Measurements from ENCODE around the gene ZIM2. TPM values are rescaled to one million over a fixed set of nuclear protein-coding genes. Genes with fewer than 3 reads are reported as not detected.
"Not testable (repeated sequence)": the region's sequence is repeated elsewhere in the genome, so short reads cannot be mapped to it uniquely, and the experiment has no call there.

Gene ZIM2
- total RNA-seq, 1 donor from 2014 or later: not detected

DNA sequence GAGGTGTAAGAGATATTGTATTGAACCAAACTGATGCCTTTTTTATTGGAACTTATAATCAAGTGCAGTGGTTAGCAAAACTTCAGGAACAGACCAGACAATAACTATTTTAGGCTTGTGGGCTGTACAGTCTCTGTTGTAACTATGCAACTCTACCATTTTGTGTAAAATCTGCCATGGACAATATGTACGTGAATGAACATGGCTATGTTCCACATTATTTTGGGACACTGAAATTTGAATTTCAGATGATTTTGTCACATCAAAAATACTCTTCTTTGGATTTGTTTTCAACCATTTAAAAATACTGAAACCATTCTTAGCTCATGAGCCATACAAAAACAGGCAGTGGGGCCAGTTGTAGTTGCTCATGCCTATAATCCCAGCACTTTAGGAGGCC is 27.9 kb upstream of the ZIM2 start:
- no peak for DNase-seq (ENCODE audit: low spot score)
- TF ChIP-seq, protein P1, sequence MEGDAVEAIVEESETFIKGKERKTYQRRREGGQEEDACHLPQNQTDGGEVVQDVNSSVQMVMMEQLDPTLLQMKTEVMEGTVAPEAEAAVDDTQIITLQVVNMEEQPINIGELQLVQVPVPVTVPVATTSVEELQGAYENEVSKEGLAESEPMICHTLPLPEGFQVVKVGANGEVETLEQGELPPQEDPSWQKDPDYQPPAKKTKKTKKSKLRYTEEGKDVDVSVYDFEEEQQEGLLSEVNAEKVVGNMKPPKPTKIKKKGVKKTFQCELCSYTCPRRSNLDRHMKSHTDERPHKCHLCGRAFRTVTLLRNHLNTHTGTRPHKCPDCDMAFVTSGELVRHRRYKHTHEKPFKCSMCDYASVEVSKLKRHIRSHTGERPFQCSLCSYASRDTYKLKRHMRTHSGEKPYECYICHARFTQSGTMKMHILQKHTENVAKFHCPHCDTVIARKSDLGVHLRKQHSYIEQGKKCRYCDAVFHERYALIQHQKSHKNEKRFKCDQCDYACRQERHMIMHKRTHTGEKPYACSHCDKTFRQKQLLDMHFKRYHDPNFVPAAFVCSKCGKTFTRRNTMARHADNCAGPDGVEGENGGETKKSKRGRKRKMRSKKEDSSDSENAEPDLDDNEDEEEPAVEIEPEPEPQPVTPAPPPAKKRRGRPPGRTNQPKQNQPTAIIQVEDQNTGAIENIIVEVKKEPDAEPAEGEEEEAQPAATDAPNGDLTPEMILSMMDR (IDR thresholded peaks at IDR 0.05; ENCODE audit: unreplicated experiment): no peak
- H3K9me3 Mint-ChIP-seq (ENCODE audit: unreplicated experiment): peaks cover 62% of the 10 kb centered on the region
- no peak overlapping the region for H3K4me3 Mint-ChIP-seq (ENCODE audit: unreplicated experiment)
- H3K36me3 Mint-ChIP-seq (ENCODE audit: low read depth, unreplicated experiment): peaks cover 16% of the 10 kb centered on the region
- no peaks in the 10 kb centered on the region for H3K4me1 Mint-ChIP-seq (ENCODE audit: unreplicated experiment)
- H3K27ac Mint-ChIP-seq (ENCODE audit: unreplicated experiment): no peak overlapping the region
- H3K27me3 Mint-ChIP-seq (ENCODE audit: unreplicated experiment): peaks cover 10% of the 10 kb centered on the region

DNA sequence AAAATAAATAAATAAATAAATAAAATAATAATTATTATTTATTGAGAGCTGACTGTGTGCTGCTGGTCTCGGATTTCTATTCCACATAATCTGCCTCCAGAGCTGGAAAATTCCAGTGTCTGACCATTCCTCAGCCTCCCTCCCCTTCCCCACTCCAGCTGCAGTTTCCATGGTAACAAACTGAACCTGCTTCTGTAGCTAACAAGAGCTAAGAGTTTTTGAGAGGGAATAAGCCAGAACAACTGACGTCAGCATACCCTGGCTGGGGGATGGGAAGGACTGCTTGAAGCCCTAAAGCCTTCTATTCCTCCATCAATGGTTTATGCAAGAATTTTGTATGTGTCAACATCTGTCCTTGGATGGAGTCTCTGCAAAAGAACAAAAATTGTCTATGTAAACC is 26.0 kb upstream of the ZIM2 start:
- H3K27ac Mint-ChIP-seq (ENCODE audit: unreplicated experiment): no peak overlapping the region
- no peak overlapping the region for H3K4me3 Mint-ChIP-seq (ENCODE audit: unreplicated experiment)
- peaks cover 12% of the 10 kb centered on the region for H3K36me3 Mint-ChIP-seq (ENCODE audit: low read depth, unreplicated experiment)
- TF ChIP-seq, protein P1 (IDR thresholded peaks at IDR 0.05; ENCODE audit: unreplicated experiment): no peak
- H3K27me3 Mint-ChIP-seq (ENCODE audit: unreplicated experiment): peaks cover 6% of the 10 kb centered on the region
- DNase-seq (ENCODE audit: low spot score): no peak
- no peaks in the 10 kb centered on the region for H3K4me1 Mint-ChIP-seq (ENCODE audit: unreplicated experiment)
- H3K9me3 Mint-ChIP-seq (ENCODE audit: unreplicated experiment): peaks cover 55% of the 10 kb centered on the region

DNA sequence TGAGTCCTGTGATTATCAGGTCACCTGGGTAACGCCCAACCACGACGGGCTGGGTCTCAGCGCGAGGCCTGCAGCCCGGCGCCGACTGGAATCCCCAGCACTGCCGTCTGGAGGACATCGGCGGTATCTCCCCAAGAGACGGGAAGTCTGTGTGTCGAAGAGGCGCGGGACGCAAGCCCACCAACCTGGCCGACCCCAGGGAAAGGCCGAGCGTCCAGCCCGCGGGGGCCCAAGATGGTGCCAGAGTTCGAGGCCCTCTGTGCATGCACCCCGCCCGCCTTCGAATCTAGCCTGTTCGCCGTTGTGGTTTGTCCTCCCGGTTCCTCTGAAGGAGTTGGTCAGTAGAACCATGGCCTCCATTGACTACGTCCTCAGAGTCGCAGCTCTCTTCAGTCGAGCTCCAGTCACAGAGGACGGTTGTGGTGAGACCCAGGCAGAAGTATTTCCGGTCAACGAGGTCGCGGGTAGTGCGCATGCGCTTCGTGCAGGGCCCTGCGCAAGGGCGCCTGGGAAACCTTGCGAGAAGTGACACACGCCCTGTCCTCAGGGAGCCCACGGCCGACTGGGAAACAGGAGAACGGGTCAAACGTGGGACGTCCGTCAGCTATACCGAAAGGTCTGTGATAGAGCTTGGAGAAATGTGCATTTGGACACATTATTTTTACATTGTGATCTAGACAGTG is 24.1 kb upstream of the ZIM2 start:
- no peak for DNase-seq (ENCODE audit: low spot score)
- no peak overlapping the region for H3K4me3 Mint-ChIP-seq (ENCODE audit: unreplicated experiment)
- peaks cover 2% of the 10 kb centered on the region for H3K27me3 Mint-ChIP-seq (ENCODE audit: unreplicated experiment)
- H3K9me3 Mint-ChIP-seq (ENCODE audit: unreplicated experiment): peaks cover 42% of the 10 kb centered on the region
- no peaks in the 10 kb centered on the region for H3K4me1 Mint-ChIP-seq (ENCODE audit: unreplicated experiment)
- TF ChIP-seq, protein P1 (IDR thresholded peaks at IDR 0.05; ENCODE audit: unreplicated experiment): no peak
- no peak overlapping the region for H3K27ac Mint-ChIP-seq (ENCODE audit: unreplicated experiment)
- H3K36me3 Mint-ChIP-seq (ENCODE audit: low read depth, unreplicated experiment): peaks cover 4% of the 10 kb centered on the region

DNA sequence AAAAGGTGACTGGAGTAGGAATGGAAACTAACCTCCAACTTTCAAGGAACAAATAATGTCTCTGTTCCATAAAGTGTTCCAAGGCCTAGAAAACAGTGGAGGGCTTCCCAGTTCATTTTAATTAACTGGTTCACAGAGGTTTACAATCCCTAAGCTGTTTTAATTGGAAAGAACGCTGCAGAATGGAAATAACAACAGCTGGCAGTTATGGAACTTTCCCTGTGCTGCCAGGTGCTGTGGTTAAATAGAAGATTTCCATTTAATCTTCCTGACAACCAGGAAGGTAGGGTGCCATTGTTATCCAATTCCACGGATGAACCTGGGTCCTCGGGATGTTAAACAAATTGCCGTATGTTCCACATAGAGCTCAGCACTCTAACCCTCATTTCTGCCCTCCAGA is 22.2 kb upstream of the ZIM2 start:
- H3K4me1 Mint-ChIP-seq (ENCODE audit: unreplicated experiment): no peaks in the 10 kb centered on the region
- H3K9me3 Mint-ChIP-seq (ENCODE audit: unreplicated experiment): peaks cover 47% of the 10 kb centered on the region
- TF ChIP-seq, protein P1 (IDR thresholded peaks at IDR 0.05; ENCODE audit: unreplicated experiment): no peak
- H3K36me3 Mint-ChIP-seq (ENCODE audit: low read depth, unreplicated experiment): peaks cover 4% of the 10 kb centered on the region
- DNase-seq (ENCODE audit: low spot score): no peak
- H3K27ac Mint-ChIP-seq (ENCODE audit: unreplicated experiment): no peak overlapping the region
- peaks cover 2% of the 10 kb centered on the region for H3K27me3 Mint-ChIP-seq (ENCODE audit: unreplicated experiment)
- no peak overlapping the region for H3K4me3 Mint-ChIP-seq (ENCODE audit: unreplicated experiment)

DNA sequence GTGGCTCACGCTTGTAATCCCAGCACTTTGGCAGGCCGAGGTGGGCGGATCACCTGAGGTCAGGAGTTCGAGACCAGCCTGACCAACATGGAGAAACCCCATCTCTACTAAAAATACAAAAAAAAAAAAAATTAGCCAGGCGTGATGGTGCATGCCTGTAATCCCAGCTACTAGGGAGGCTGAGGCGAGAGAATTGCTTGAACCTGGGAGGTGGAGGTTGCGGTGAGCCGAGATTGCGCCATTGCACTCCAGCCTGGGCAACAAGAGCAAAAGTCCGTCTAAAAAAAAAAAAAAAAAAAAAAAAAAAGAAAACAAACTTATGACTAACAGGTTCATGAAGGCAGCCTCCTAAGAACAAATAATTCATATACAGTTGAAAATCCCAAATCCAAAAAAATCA is 19.9 kb upstream of the ZIM2 start:
- H3K9me3 Mint-ChIP-seq (ENCODE audit: unreplicated experiment): peaks cover 44% of the 10 kb centered on the region
- H3K27me3 Mint-ChIP-seq (ENCODE audit: unreplicated experiment); H3K27ac Mint-ChIP-seq (ENCODE audit: unreplicated experiment); H3K36me3 Mint-ChIP-seq (ENCODE audit: low read depth, unreplicated experiment); H3K4me1 Mint-ChIP-seq (ENCODE audit: unreplicated experiment); DNase-seq (ENCODE audit: low spot score); H3K4me3 Mint-ChIP-seq (ENCODE audit: unreplicated experiment): not testable (repeated sequence)
